HG03159 (cell line): Measurements from ENCODE around the gene PRRG3.

Experiments
- ATAC-seq: cut with Tn5 transposase; IDR thresholded peaks from one replicate; pipeline ENCODE4 v1.9.1; 2021; ENCODE audit warnings: mild to moderate bottlenecking, moderate library complexity; ENCODE audit not compliant: unreplicated experiment

PRRG3 gene

GRCh38 chrX:151704041-151704663 is 8.9 kb downstream of the PRRG3 start:
- ATAC-seq = no peak

GRCh38 chrX:151708821-151709220 is 13.6 kb downstream of the PRRG3 start:
- no peak for ATAC-seq

- no peak for ATAC-seq
These were observed 15.2 kb downstream of the PRRG3 start for GRCh38 chrX:151710457-151710856.

GRCh38 chrX:151711154-151711553 is 15.9 kb downstream of the PRRG3 start:
- ATAC-seq = no peak

GRCh38 chrX:151711787-151712186 is 16.5 kb downstream of the PRRG3 start:
- ATAC-seq = no peak

GRCh38 chrX:151712253-151712652 is 17.0 kb downstream of the PRRG3 start:
- no peak for ATAC-seq

GRCh38 chrX:151713849-151714248 is 18.6 kb downstream of the PRRG3 start:
- no peak for ATAC-seq

- ATAC-seq = no peak
These were observed 19.1 kb downstream of the PRRG3 start for GRCh38 chrX:151714362-151714761.

GRCh38 chrX:151715752-151716151 is 20.5 kb downstream of the PRRG3 start, which contains the start of gene FATE1:
TSS of gene FATE1 (plus strand) at chrX:151716035. CDS start at chrX:151716120, 85 bp downstream.
- no peak for ATAC-seq

- no peak for ATAC-seq
These were observed 27.1 kb downstream of the PRRG3 start for GRCh38 chrX:151722241-151722846.

- ATAC-seq = no peak
These were observed 28.0 kb downstream of the PRRG3 start for GRCh38 chrX:151723156-151723760.

GRCh38 chrX:151724563-151725337 is 29.5 kb downstream of the PRRG3 start:
- ATAC-seq = no peak

GRCh38 chrX:151725338-151725614 is 30.0 kb downstream of the PRRG3 start:
- no peak for ATAC-seq

GRCh38 chrX:151726751-151727150 is 31.5 kb downstream of the PRRG3 start:
- ATAC-seq = no peak

- no peak for ATAC-seq
These were observed 32.1 kb downstream of the PRRG3 start for GRCh38 chrX:151727346-151727745.

- no peak for ATAC-seq
These were observed 33.9 kb downstream of the PRRG3 start for GRCh38 chrX:151729056-151729725.

- no peak for ATAC-seq
These were observed 39.2 kb downstream of the PRRG3 start, which contains the start of gene CNGA2 for GRCh38 chrX:151734446-151734845. TSS of gene CNGA2 (plus strand) at chrX:151734746. CDS start at chrX:151738484, 3,738 bp downstream.

GRCh38 chrX:151735219-151735618 is 40.0 kb downstream of the PRRG3 start:
- no peak for ATAC-seq

- ATAC-seq = no peak
These were observed 41.4 kb downstream of the PRRG3 start for GRCh38 chrX:151736685-151737084.

GRCh38 chrX:151737494-151737893 is 42.2 kb downstream of the PRRG3 start:
- no peak for ATAC-seq

- no peak for ATAC-seq
These were observed 43.5 kb downstream of the PRRG3 start for GRCh38 chrX:151738751-151739150.
